GM12878 (cell line): ENCODE results near the gene CHIA.

Source experiments
- CTCF ChIP-seq, 3 experiments: IDR thresholded peaks in 2 of 3; conservative IDR thresholded peaks in 1 of 3; 2 replicates each; pipeline ENCODE4 v1.5.1; 2011; ENCODE audit warnings: low read depth in 3 of 3, low read length in 3 of 3, mild to moderate bottlenecking in 3 of 3, control low read depth in 2 of 3, moderate library complexity in 2 of 3, inconsistent platforms in 1 of 3, mixed read lengths in 1 of 3; ENCODE audit not compliant: control insufficient read depth in 2 of 3, insufficient read depth in 1 of 3; ENCODE audit errors: extremely low read depth in 1 of 3
- DPF2 ChIP-seq: fragments of 450-650 bp; IDR thresholded peaks from 2 replicates; pipeline ENCODE4 v1.6.1; 2017; ENCODE audit warnings: mild to moderate bottlenecking
- MAX ChIP-seq: IDR thresholded peaks from 2 replicates; pipeline ENCODE4 v1.6.1; 2012; ENCODE audit warnings: low read depth, low read length, improper control_type of control experiment
- PAX5 ChIP-seq: IDR thresholded peaks from 2 replicates; pipeline ENCODE4 v1.6.1; 2011; ENCODE audit warnings: low read depth, low read length, borderline replicate concordance
- RFX5 ChIP-seq: IDR thresholded peaks from 2 replicates; pipeline ENCODE4 v1.6.1; 2011; ENCODE audit warnings: low read depth, low read length, improper control_type of control experiment
- TAF1 ChIP-seq: IDR thresholded peaks from 2 replicates; pipeline ENCODE4 v1.6.1; 2011; ENCODE audit warnings: mild to moderate bottlenecking, low read depth, low read length, borderline replicate concordance
- YY1 ChIP-seq: IDR thresholded peaks from 2 replicates; pipeline ENCODE4 v1.6.1; 2011; ENCODE audit warnings: low read depth, mild to moderate bottlenecking, low read length
- ZBTB33 ChIP-seq: fragments of 450-650 bp; IDR thresholded peaks from 2 replicates; pipeline ENCODE4 v1.6.1; 2017; ENCODE audit warnings: mild to moderate bottlenecking

GRCh38 chr1:111253876-111254275 lies 36.8 kb upstream of the CHIA start:
- TF ChIP-seq TAF1 = no peak
- no peak for TF ChIP-seq YY1
- TF ChIP-seq RFX5 = no peak
- no peak for TF ChIP-seq PAX5
- no peak for TF ChIP-seq ZBTB33
- no peak for TF ChIP-seq MAX
- no peak for TF ChIP-seq CTCF (IDR thresholded peaks at IDR 0.05 in 2 of 3, conservative IDR thresholded peaks at IDR 0.05 in 1 of 3; ENCODE audit: control insufficient read depth in 2 of 3, extremely low read depth in 1 of 3, insufficient read depth in 1 of 3, low read depth in 3 of 3, low read length in 3 of 3)
- TF ChIP-seq DPF2 = no peak
